Measurements from ENCODE around the gene SMCR8.

The SMCR8 gene

GRCh38 chr17:18314059-18314730 is 898 bp upstream of the SMCR8 start:
- peaks cover 47 to 75% (median 62%) of the 10 kb centered on the region in 11 experiments for H3K36me3 ChIP-seq
- no peaks in the 10 kb centered on the region for H3K27me3 ChIP-seq
- H3K27ac ChIP-seq = peak overlapping the region; percentile 91 to 100 (median 94)
- peaks cover 52 to 82% (median 74%) of the 10 kb centered on the region in 11 experiments for H4K20me1 ChIP-seq
- H3K4me3 ChIP-seq = peak overlapping the region; percentile 70 to 97 (median 88)
- H3K4me2 ChIP-seq = peak overlapping the region; percentile 92 to 99 (median 95)
- peaks cover 0 to 15% (median 0%) of the 10 kb centered on the region in 11 experiments; a peak in 4 of 22 replicates for H3K9me3 ChIP-seq (replicated peaks in 1 of 11)
- H3K4me1 ChIP-seq = peaks cover 53 to 69% (median 61%) of the 10 kb centered on the region in 10 experiments
- H3K9ac ChIP-seq = peak overlapping the region; percentile 85 to 99 (median 96)
- TF ChIP-seq Cebpa-rat (IDR thresholded peaks at IDR 0.05) = no peak

GRCh38 chr17:18315562-18315922 is 449 bp downstream of the SMCR8 start:
- TF ChIP-seq Cebpa-rat (IDR thresholded peaks at IDR 0.05) = no peak
- Histone ChIP-seq H3K4me3 (peak overlapping the region; percentile 70 to 97 (median 88)), H3K9me3 (replicated peaks in 1 of 11) (peaks cover 0 to 15% (median 0%) of the 10 kb centered on the region in 11 experiments; a peak in 4 of 22 replicates), H3K9ac (peak overlapping the region; percentile 85 to 99 (median 96)), H3K4me1 (peaks cover 62 to 82% (median 74%) of the 10 kb centered on the region in 10 experiments), H4K20me1 (peaks cover 58 to 82% (median 75%) of the 10 kb centered on the region in 11 experiments), H3K36me3 (peaks cover 34 to 72% (median 60%) of the 10 kb centered on the region in 11 experiments), H3K27me3 (no peaks in the 10 kb centered on the region), H3K27ac (peak overlapping the region; percentile 91 to 100 (median 94)), H3K4me2 (peak overlapping the region; percentile 89 to 98 (median 95))

GRCh38 chr17:18315961-18316360 is 868 bp downstream of the SMCR8 start:
- Histone ChIP-seq H3K9me3 (replicated peaks in 1 of 11) (peaks cover 0 to 15% (median 0%) of the 10 kb centered on the region in 11 experiments; a peak in 4 of 22 replicates), H3K27me3 (no peaks in the 10 kb centered on the region), H3K36me3 (peaks cover 31 to 72% (median 63%) of the 10 kb centered on the region in 11 experiments), H4K20me1 (peaks cover 59 to 82% (median 75%) of the 10 kb centered on the region in 11 experiments), H3K4me3 (peak overlapping the region; percentile 70 to 97 (median 88)), H3K4me2 (peak overlapping the region; percentile 89 to 98 (median 95)), H3K27ac (peak overlapping the region; percentile 91 to 100 (median 94)), H3K9ac (peak overlapping the region; percentile 85 to 99 (median 96)), H3K4me1 (peaks cover 62 to 85% (median 76%) of the 10 kb centered on the region in 10 experiments)
- no peak for TF ChIP-seq Cebpa-rat (IDR thresholded peaks at IDR 0.05)

GRCh38 chr17:18318117-18318516 is 3.0 kb downstream of the SMCR8 start:
- peaks cover 24 to 72% (median 58%) of the 10 kb centered on the region in 11 experiments for H3K36me3 ChIP-seq
- H3K9ac ChIP-seq = peak overlapping the region; percentile 22 to 99 (median 74); a peak in 20 of 22 replicates
- peaks cover 0 to 15% (median 0%) of the 10 kb centered on the region in 11 experiments; a peak in 4 of 22 replicates for H3K9me3 ChIP-seq (replicated peaks in 1 of 11)
- peaks cover 51 to 82% (median 76%) of the 10 kb centered on the region in 11 experiments for H4K20me1 ChIP-seq
- peaks cover 53 to 81% (median 59%) of the 10 kb centered on the region in 10 experiments for H3K4me1 ChIP-seq
- no peaks in the 10 kb centered on the region for H3K27me3 ChIP-seq
- peak overlapping the region in 8 of 10 experiments; percentile 1 to 97 (median 69); a peak in 13 of 20 replicates for H3K4me3 ChIP-seq
- H3K4me2 ChIP-seq = peak overlapping the region; percentile 89 to 98 (median 95)
- no peak for TF ChIP-seq Cebpa-rat (IDR thresholded peaks at IDR 0.05)
- H3K27ac ChIP-seq = peak overlapping the region in 7 of 11 experiments; percentile 12 to 100 (median 37); a peak in 13 of 22 replicates

GRCh38 chr17:18318771-18319450 is 3.8 kb downstream of the SMCR8 start:
- peaks cover 0 to 15% (median 0%) of the 10 kb centered on the region in 11 experiments; a peak in 4 of 22 replicates for H3K9me3 ChIP-seq (replicated peaks in 1 of 11)
- H4K20me1 ChIP-seq = peaks cover 43 to 82% (median 78%) of the 10 kb centered on the region in 11 experiments
- H3K27ac ChIP-seq = peak overlapping the region in 4 of 11 experiments; percentile 32 to 100 (median 68); a peak in 6 of 22 replicates
- peaks cover 45 to 82% (median 52%) of the 10 kb centered on the region in 10 experiments for H3K4me1 ChIP-seq
- no peak for TF ChIP-seq Cebpa-rat (IDR thresholded peaks at IDR 0.05)
- peak overlapping the region in 10 of 11 experiments; percentile 41 to 99 (median 84); a peak in 21 of 22 replicates for H3K9ac ChIP-seq
- H3K36me3 ChIP-seq = peaks cover 29 to 79% (median 65%) of the 10 kb centered on the region in 11 experiments
- H3K4me3 ChIP-seq = peak overlapping the region in 8 of 10 experiments; percentile 5 to 97 (median 69); a peak in 12 of 20 replicates
- H3K27me3 ChIP-seq = no peaks in the 10 kb centered on the region
- peak overlapping the region; percentile 89 to 98 (median 95) for H3K4me2 ChIP-seq

GRCh38 chr17:18319604-18320256 is 4.6 kb downstream of the SMCR8 start:
- peaks cover 0 to 15% (median 0%) of the 10 kb centered on the region in 11 experiments; a peak in 4 of 22 replicates for H3K9me3 ChIP-seq (replicated peaks in 1 of 11)
- peaks cover 42 to 90% (median 87%) of the 10 kb centered on the region in 11 experiments for H4K20me1 ChIP-seq
- H3K27ac ChIP-seq = peak overlapping the region in 2 of 11 experiments; percentile 2 to 100; a peak in 1 of 22 replicates
- H3K27me3 ChIP-seq = no peaks in the 10 kb centered on the region
- peak overlapping the region in 10 of 11 experiments; percentile 41 to 99 (median 84); a peak in 16 of 22 replicates for H3K9ac ChIP-seq
- H3K4me1 ChIP-seq = peaks cover 45 to 90% (median 53%) of the 10 kb centered on the region in 10 experiments
- H3K4me2 ChIP-seq = peak overlapping the region; percentile 4 to 98 (median 94); a peak in 20 of 22 replicates
- no peak for TF ChIP-seq Cebpa-rat (IDR thresholded peaks at IDR 0.05)
- peak overlapping the region in 4 of 10 experiments; percentile 89 to 97 (median 93); a peak in 5 of 20 replicates for H3K4me3 ChIP-seq
- peaks cover 37 to 87% (median 73%) of the 10 kb centered on the region in 11 experiments for H3K36me3 ChIP-seq

- TF ChIP-seq Cebpa-rat (IDR thresholded peaks at IDR 0.05) = no peak
- Histone ChIP-seq H3K9ac (peak overlapping the region in 8 of 11 experiments; percentile 27 to 99 (median 84); a peak in 9 of 22 replicates), H3K4me1 (peaks cover 45 to 96% (median 58%) of the 10 kb centered on the region in 10 experiments), H3K4me2 (peak overlapping the region; percentile 4 to 98 (median 94); a peak in 18 of 22 replicates), H3K9me3 (replicated peaks in 1 of 11) (peaks cover 0 to 15% (median 0%) of the 10 kb centered on the region in 11 experiments; a peak in 4 of 22 replicates), H3K27ac (0 out of 22 replicates have a peak overlapping the region, but pooled peaks of 2 of the 11 experiments have one; percentile 2 to 100), H3K36me3 (peaks cover 43 to 92% (median 78%) of the 10 kb centered on the region in 11 experiments), H4K20me1 (peaks cover 45 to 96% (median 92%) of the 10 kb centered on the region in 11 experiments), H3K27me3 (no peaks in the 10 kb centered on the region), H3K4me3 (peak overlapping the region in 2 of 10 experiments; percentile 9 to 97; a peak in 4 of 20 replicates)
Measured at GRCh38 chr17:18320301-18320700, 5.2 kb downstream of the SMCR8 start.
